GM10266 (cell line): Measurements from ENCODE around the gene ADAMTS9.

Experiments
- DNase-seq: peaks from one replicate; pipeline ENCODE4 v3.0.0; 2012; ENCODE audit errors: extremely low spot score
- CTCF ChIP-seq: IDR thresholded peaks from 2 replicates; pipeline ENCODE4 v1.5.1; 2012; ENCODE audit warnings: mild to moderate bottlenecking, low read depth; ENCODE audit not compliant: control insufficient read depth, insufficient read depth; ENCODE audit errors: missing control alignments

The ADAMTS9 gene

GRCh38 chr3:64619216-64619615, 68.6 kb downstream of the ADAMTS9 start:
- no peak for DNase-seq
- no peak for TF ChIP-seq CTCF

GRCh38 chr3:64617610-64618009, 70.2 kb downstream of the ADAMTS9 start:
- no peak for DNase-seq
- no peak for TF ChIP-seq CTCF

- DNase-seq: no peak
- TF ChIP-seq CTCF: no peak
Observed at GRCh38 chr3:64616953-64617352, 70.8 kb downstream of the ADAMTS9 start.

- TF ChIP-seq CTCF: no peak
- DNase-seq: no peak
Observed at GRCh38 chr3:64612916-64613526, 74.8 kb downstream of the ADAMTS9 start.

GRCh38 chr3:64612082-64612860, 75.5 kb downstream of the ADAMTS9 start:
- no peak for TF ChIP-seq CTCF
- DNase-seq: no peak

- DNase-seq: no peak
- TF ChIP-seq CTCF: no peak
Observed at GRCh38 chr3:64608741-64609140, 79.1 kb downstream of the ADAMTS9 start.

GRCh38 chr3:64607032-64607551, 80.7 kb downstream of the ADAMTS9 start:
- DNase-seq: no peak

More at GRCh38 chr3:64607032-64607551, 80.7 kb downstream of the ADAMTS9 start:
- no peak for TF ChIP-seq CTCF
